OCI-LY7 (cell line): Measurements from ENCODE around the gene PSPN. TPM values are rescaled to one million over a fixed set of nuclear protein-coding genes. Genes with fewer than 3 reads are reported as not detected.

Experiments used
- BruUV-seq: library from RNA; stranded (reverse); fragments of 400-500 nt; replicated peaks from 2 replicates; lab custom pipeline; 2021; lab: Mats Ljungman, UMichigan
- CTCF ChIA-PET: fragments of 300-600 bp; sonication (Branson Sonifier 250); formaldehyde crosslinking; loops from one replicate; lab custom pipeline; 2022; ENCODE audit warnings: antibody characterized with exemption; ENCODE audit not compliant: unreplicated experiment; lab: Charles Lee
- POLR2A ChIA-PET: fragments of 300-600 bp; sonication (Branson Sonifier 250); formaldehyde crosslinking; loops from one replicate; lab custom pipeline; 2022; ENCODE audit warnings: antibody characterized with exemption; lab: Charles Lee
- DNase-seq: peaks from one replicate; pipeline ENCODE4 v3.0.0-alpha.2; 2015; ENCODE audit warnings: low spot score
- H2AFZ ChIP-seq: fragments of 200-600 bp; sonication (generic), shearing (Covaris generic); 2 replicates; pipeline ENCODE4 v1.6.1; 2014; ENCODE audit warnings: mild to moderate bottlenecking, antibody characterized with exemption, low read length, moderate library complexity
- H3K27ac ChIP-seq: fragments of 200-600 bp; sonication (generic); 2 replicates; pipeline ENCODE4 v1.5.1; 2014; ENCODE audit warnings: mixed run types, low read depth, mild to moderate bottlenecking, moderate library complexity, low read length, inconsistent platforms; ENCODE audit not compliant: poor library complexity, severe bottlenecking
- H3K36me3 ChIP-seq: fragments of 200-600 bp; sonication (generic); 2 replicates; pipeline ENCODE4 v1.6.1; 2014; ENCODE audit warnings: mild to moderate bottlenecking, antibody characterized with exemption, low read length, moderate library complexity, mixed read lengths; ENCODE audit not compliant: insufficient read depth
- H3K4me1 ChIP-seq: fragments of 200-600 bp; sonication (generic); 2 replicates; pipeline ENCODE4 v1.5.1; 2014; ENCODE audit warnings: mild to moderate bottlenecking, low read length; ENCODE audit not compliant: insufficient read depth, poor library complexity, severe bottlenecking
- H3K4me2 ChIP-seq: fragments of 200-600 bp; sonication (generic); 2 replicates; pipeline ENCODE4 v1.6.1; 2014; ENCODE audit warnings: mild to moderate bottlenecking, low read length
- H3K4me3 ChIP-seq: fragments of 200-600 bp; sonication (generic); 2 replicates; pipeline ENCODE4 v1.5.1; 2014; ENCODE audit warnings: mild to moderate bottlenecking, low read depth, low read length; ENCODE audit not compliant: poor library complexity, severe bottlenecking
- H3K79me2 ChIP-seq: fragments of 200-600 bp; sonication (generic); 2 replicates; pipeline ENCODE4 v1.6.1; 2016; ENCODE audit warnings: low read depth, mild to moderate bottlenecking, low read length, moderate library complexity, mixed read lengths; ENCODE audit not compliant: insufficient read depth
- H3K9me2 ChIP-seq: fragments of 200-600 bp; sonication (generic); 2 replicates; pipeline ENCODE4 v1.6.1; 2016; ENCODE audit warnings: mild to moderate bottlenecking, low read length, mixed read lengths; ENCODE audit not compliant: insufficient read depth
- H3K9me3 ChIP-seq: fragments of 200-600 bp; sonication (generic); 2 replicates; pipeline ENCODE4 v1.6.1; 2014; ENCODE audit warnings: mild to moderate bottlenecking, mixed run types, low read length, mixed read lengths
- H4K20me1 ChIP-seq: fragments of 200-600 bp; sonication (generic); 2 replicates; pipeline ENCODE4 v1.6.1; 2014; ENCODE audit warnings: mild to moderate bottlenecking, antibody characterized with exemption, low read length, moderate library complexity, mixed read lengths; ENCODE audit not compliant: insufficient read depth
- CTCF ChIP-seq: fragments of 200-600 bp; sonication (generic); conservative IDR thresholded peaks from 2 replicates; pipeline ENCODE4 v1.5.1; 2014; ENCODE audit warnings: mild to moderate bottlenecking, antibody characterized with exemption, low read length, moderate library complexity, mixed read lengths
- EZH2phosphoT487 ChIP-seq: fragments of 200-600 bp; sonication (generic); IDR thresholded peaks from 2 replicates; pipeline ENCODE4 v1.6.1; 2018; ENCODE audit warnings: low read depth, borderline replicate concordance, mild to moderate bottlenecking, mixed run types, antibody characterized with exemption, low read length, moderate library complexity, mixed read lengths
- intact Hi-C: fragments of 100-400 bp; cut with micrococcal nuclease; formaldehyde crosslinking; loops from one replicate; pipeline ENCODE4 v1.10.0; 2022; ENCODE audit not compliant: unreplicated experiment
- total RNA-seq, 2 experiments: library from RNA; depleted of rRNA in 1 of 2; stranded (reverse); fragments of >200 nt in 1 of 2; shearing (Covaris generic) in 1 of 2; gene quantifications; 2 replicates each; pipeline ENCODE4 v1.2.3, GENCODE V29; 2014 to 2022

The PSPN gene
- total RNA-seq, 2 experiments from 2014 or later, result 1.6 to 2.1 TPM

DNA sequence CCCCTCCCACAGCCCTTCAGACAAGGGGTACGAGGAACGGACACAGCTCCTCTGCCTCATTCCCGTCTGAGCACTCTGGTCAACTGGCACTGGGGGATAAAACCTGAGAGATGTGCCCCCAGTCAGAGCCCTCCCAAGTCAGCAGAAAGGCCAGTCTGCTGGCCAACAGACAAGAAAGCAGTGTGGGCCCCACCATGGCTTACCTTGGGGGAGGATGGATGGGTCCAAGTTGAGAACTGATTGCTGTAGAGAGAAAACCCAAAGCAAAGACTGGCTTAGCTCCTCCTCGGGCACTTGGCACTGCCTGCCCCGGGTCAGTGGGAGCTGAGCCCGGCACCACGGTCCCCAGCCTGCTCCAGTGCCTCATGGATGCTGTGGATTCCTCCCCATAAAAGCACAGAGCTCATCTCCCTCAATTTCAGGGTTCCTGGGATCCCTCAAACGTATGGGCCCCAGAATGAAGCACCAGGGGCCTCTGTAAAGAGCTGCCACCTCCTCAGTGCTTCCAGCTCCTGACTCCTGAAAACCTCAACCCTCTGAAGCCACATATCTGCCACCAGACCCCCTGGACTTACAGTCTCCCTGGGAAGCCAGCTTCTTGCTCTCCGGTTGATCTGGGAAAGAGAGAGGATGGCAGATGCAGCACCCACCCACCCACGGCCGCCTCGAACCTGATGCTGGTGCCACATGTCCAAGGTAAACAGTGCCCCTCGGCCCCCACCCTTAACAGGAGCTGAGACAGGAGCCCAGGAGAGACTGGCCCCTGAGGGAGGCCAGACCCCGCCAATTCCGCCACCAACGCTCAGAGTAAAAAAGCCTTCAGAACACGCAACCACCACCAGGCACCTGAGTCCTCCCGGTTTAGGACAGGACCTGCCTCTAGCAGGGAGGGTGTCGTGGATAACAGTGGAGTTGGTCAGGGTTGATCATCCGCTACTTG is 45.6 kb upstream of the PSPN start:
- DNase-seq, result no peak
- CTCF ChIA-PET, result no interaction called here
- Histone ChIP-seq H3K36me3 (peaks cover 71% of the 10 kb centered on the region), H2AFZ (no peak overlapping the region), H3K9me2 (no peaks in the 10 kb centered on the region), H4K20me1 (peaks cover 29% of the 10 kb centered on the region), H3K79me2 (peaks cover 49% of the 10 kb centered on the region), H3K4me1 (peaks cover 24% of the 10 kb centered on the region), H3K9me3 (no peaks in the 10 kb centered on the region), H3K27ac (no peak overlapping the region), H3K4me3 (no peak overlapping the region), H3K4me2 (0 out of 2 replicates have a peak overlapping the region, but pooled peaks have one; percentile 87)
- intact Hi-C loops, result loop anchor here (10.0 kb wide), 1 partner anchor 257 kb away; no protein-coding TSS in a partner anchor
- TF ChIP-seq EZH2phosphoT487 (no peak), CTCF (no peak)
- POLR2A ChIA-PET, result no interaction called here
- no TSS peak for BruUV-seq

DNA sequence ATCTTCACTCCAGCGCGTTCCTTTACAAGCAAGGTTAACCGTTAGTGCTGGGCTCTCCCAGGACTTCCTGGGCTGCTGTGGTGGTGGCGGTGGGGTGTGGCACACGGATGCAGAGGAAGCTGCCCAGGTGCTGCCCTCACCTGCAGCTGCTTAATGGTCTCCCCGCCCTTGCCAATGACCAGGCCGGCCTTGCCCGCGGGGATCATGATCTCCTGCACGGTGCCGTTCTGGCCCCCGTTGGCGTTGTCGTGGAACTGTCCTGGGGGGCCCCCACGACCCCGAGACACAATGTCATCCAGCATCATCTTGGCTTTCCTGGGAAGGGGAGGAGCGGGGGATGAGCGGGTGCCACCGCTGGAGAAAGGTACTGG is 42.8 kb upstream of the PSPN start:
- Histone ChIP-seq H3K79me2 (peaks cover 43% of the 10 kb centered on the region), H3K9me2 (no peaks in the 10 kb centered on the region), H3K36me3 (peaks cover 97% of the 10 kb centered on the region), H3K4me3 (no peak overlapping the region), H3K27ac (no peak overlapping the region), H3K4me1 (peaks cover 14% of the 10 kb centered on the region), H4K20me1 (peaks cover 25% of the 10 kb centered on the region), H3K9me3 (no peaks in the 10 kb centered on the region), H2AFZ (no peak overlapping the region), H3K4me2 (no peak overlapping the region)
- CTCF ChIA-PET, result no interaction called here
- TF ChIP-seq CTCF (no peak), EZH2phosphoT487 (no peak)
- intact Hi-C loops, result no loop called here
- no peak for DNase-seq
- no TSS peak for BruUV-seq
- POLR2A ChIA-PET, result interaction anchor here (0.5 kb wide), 1 partner anchor 671 kb away, joined by 5 read pairs; no protein-coding TSS in a partner anchor
